ENCODE measurements around the gene DIP2A. TPM values are rescaled to one million over a fixed set of nuclear protein-coding genes. Genes with fewer than 3 reads are reported as not detected.

The DIP2A gene
- total RNA-seq, 1 donor from 2014 or later: 25.9 TPM

DNA sequence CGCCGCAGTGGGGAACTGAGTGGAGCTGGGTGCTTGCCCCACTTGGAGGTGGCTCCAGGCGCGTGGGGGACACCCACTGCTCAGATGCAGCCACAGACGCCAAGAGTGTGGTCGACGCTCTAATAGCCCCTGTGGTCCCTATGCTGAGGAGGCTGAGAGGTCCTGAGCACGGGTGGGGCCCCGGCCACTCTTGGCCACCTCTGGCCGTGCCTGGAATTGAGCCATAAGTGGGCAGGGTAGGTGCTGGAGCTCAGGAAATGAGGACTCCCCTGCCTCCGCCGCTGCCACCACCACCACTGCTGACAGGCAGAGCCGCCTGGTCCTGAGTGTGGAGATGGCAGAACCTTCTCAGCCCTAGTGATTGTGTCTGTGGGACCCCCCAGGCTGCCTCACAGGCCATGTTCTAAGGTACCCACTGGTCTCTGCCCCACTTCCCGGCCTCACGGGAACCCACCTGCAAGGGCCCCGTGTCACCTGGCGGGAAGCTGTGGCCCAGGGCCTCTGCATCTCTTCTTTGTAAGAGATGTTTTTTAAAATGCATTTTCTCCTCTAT lies 34.6 kb upstream of the DIP2A start:
- Histone ChIP-seq H3K4me3 (no peak overlapping the region), H3K4me1 (no peaks in the 10 kb centered on the region), H3K27ac (replicated peaks) (no peak overlapping the region), H3K27me3 (ENCODE audit: low read depth) (no peaks in the 10 kb centered on the region), H3K36me3 (peaks cover 86% of the 10 kb centered on the region), H3K9me3 (replicated peaks) (no peaks in the 10 kb centered on the region)
- intact Hi-C loops (cut with micrococcal nuclease): no loop called here
- no peak for DNase-seq
- no peak for TF ChIP-seq CTCF (IDR thresholded peaks at IDR 0.05; ENCODE audit: borderline replicate concordance)

DNA sequence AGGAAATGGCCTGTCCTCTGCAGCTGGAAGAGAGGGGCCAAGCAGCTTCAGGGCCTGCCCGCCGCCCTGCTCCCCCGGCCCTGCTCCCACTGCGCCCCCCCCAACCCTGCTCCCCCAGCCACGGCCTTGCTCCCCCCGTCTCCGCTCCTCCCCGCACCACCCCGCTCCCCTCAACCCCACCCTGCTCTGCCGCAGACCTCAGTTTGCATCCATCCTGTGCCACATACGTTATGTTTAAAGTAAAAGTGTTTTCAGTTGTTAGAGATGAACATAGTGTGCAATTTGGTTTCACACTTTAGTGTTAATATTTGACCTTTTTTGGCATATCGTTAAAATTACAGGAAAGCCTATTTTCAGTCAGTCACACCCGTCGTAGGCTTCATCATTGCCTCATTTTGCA lies 34.1 kb upstream of the DIP2A start:
- Histone ChIP-seq H3K4me1 (no peaks in the 10 kb centered on the region), H3K4me3 (no peak overlapping the region), H3K9me3 (replicated peaks) (no peaks in the 10 kb centered on the region), H3K27me3 (ENCODE audit: low read depth) (no peaks in the 10 kb centered on the region), H3K27ac (replicated peaks) (no peak overlapping the region), H3K36me3 (peaks cover 84% of the 10 kb centered on the region)
- no peak for TF ChIP-seq CTCF (IDR thresholded peaks at IDR 0.05; ENCODE audit: borderline replicate concordance)
- no peak for DNase-seq
- intact Hi-C loops (cut with micrococcal nuclease): no loop called here

GRCh38 chr21:46425041-46425440 lies 33.6 kb upstream of the DIP2A start:
- H3K4me3 ChIP-seq: no peak overlapping the region
- intact Hi-C loops (cut with micrococcal nuclease): no loop called here
- no peaks in the 10 kb centered on the region for H3K27me3 ChIP-seq (ENCODE audit: low read depth)
- no peaks in the 10 kb centered on the region for H3K4me1 ChIP-seq
- no peaks in the 10 kb centered on the region for H3K9me3 ChIP-seq (replicated peaks)
- no peak overlapping the region for H3K27ac ChIP-seq (replicated peaks)
- peaks cover 84% of the 10 kb centered on the region for H3K36me3 ChIP-seq
- no peak for DNase-seq
- no peak for TF ChIP-seq CTCF (IDR thresholded peaks at IDR 0.05; ENCODE audit: borderline replicate concordance)

DNA sequence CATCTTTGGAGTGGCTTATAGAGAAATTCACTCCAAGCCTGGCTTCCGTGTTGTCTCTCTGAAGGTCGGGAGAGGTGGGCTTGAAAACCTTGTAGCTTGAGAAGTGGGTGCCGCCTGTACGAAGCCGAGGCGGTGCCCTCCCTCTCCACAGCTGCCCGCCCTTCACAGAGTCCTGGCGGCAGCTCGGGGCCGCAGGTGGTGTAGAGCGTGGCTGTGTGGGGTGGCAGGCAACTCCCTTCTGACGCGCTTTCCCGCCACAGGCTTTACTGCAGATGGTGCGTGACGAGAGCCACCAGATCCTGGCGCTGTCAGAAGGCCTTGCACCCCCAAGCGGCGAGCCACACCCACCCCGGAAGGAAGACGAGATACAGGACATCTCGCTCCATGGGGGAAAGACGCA lies 33.1 kb upstream of the DIP2A start:
- Histone ChIP-seq H3K27me3 (ENCODE audit: low read depth) (no peaks in the 10 kb centered on the region), H3K4me3 (no peak overlapping the region), H3K36me3 (peaks cover 84% of the 10 kb centered on the region), H3K27ac (replicated peaks) (no peak overlapping the region), H3K9me3 (replicated peaks) (no peaks in the 10 kb centered on the region), H3K4me1 (no peaks in the 10 kb centered on the region)
- intact Hi-C loops (cut with micrococcal nuclease): no loop called here
- TF ChIP-seq CTCF (IDR thresholded peaks at IDR 0.05; ENCODE audit: borderline replicate concordance): no peak
- DNase-seq: no peak

DNA sequence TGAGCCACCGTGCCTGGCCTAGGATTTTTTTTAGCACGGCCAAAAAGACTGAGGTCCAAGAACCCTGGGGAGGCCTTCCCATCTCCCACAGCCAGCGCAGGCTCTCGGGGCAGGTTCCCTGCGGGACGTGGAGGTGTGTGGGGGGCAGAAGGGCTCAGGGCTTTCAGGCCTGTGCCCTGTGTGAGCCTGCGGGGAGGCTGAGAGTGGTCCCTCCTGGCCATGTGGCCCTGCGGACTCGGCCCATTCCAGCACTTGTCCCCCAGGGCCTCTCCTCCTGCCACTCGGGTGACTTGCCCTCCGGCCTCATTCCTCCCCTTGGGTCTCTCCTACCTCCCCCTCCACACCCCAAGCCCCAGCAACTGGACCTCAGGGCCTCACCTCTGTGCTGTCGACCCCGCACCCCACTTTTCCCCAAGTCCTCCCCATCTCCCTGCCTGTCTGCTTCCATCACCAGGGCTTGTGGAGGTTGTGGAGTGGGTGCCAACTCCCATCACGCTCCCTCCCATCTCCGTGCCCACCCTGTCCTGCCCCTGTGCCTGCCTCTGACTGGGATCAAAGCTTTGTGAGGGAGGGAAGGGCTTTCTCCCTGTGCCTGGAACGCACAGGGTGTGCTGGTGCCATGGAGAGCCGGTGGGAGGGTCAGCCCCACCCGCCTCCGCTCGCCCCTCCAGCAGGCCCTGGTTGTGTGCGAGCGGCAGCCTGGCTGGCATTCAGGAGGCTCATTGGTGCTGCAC lies 32.2 kb upstream of the DIP2A start:
- Histone ChIP-seq H3K4me1 (no peaks in the 10 kb centered on the region), H3K27me3 (ENCODE audit: low read depth) (no peaks in the 10 kb centered on the region), H3K27ac (replicated peaks) (no peak overlapping the region), H3K9me3 (replicated peaks) (no peaks in the 10 kb centered on the region), H3K4me3 (no peak overlapping the region), H3K36me3 (peaks cover 84% of the 10 kb centered on the region)
- intact Hi-C loops (cut with micrococcal nuclease): no loop called here
- DNase-seq: no peak
- TF ChIP-seq CTCF (IDR thresholded peaks at IDR 0.05; ENCODE audit: borderline replicate concordance): no peak
